HL-60/S4 (cell line): ENCODE results near the gene SPARCL1.

Source experiments
- in situ Hi-C: fragments of 300-500 bp; cut with MboI; formaldehyde crosslinking; loops from 2 replicates; pipeline ENCODE4 v1.14.3; 2022; ENCODE audit warnings: low sequenced_read_pairs

Gene SPARCL1

GRCh38 chr4:87541521-87541920 lies 12.3 kb upstream of the SPARCL1 start:
- in situ Hi-C loops: no loop called here

- in situ Hi-C loops: no loop called here
Observed at GRCh38 chr4:87540146-87541058, 11.2 kb upstream of the SPARCL1 start.

- in situ Hi-C loops: no loop called here
Observed at GRCh38 chr4:87532907-87533306, 3.7 kb upstream of the SPARCL1 start.

- in situ Hi-C loops: no loop called here
Observed at GRCh38 chr4:87532109-87532508, 2.9 kb upstream of the SPARCL1 start.

- in situ Hi-C loops: no loop called here
Observed at GRCh38 chr4:87531621-87532020, 2.4 kb upstream of the SPARCL1 start.

- in situ Hi-C loops: no loop called here
Observed at GRCh38 chr4:87530868-87531267, 1.7 kb upstream of the SPARCL1 start.

GRCh38 chr4:87530229-87530628 lies 1.1 kb upstream of the SPARCL1 start:
- in situ Hi-C loops: no loop called here

GRCh38 chr4:87527431-87528220 lies 1.6 kb downstream of the SPARCL1 start:
- in situ Hi-C loops: no loop called here

GRCh38 chr4:87525636-87526295 lies 3.4 kb downstream of the SPARCL1 start:
- in situ Hi-C loops: no loop called here

- in situ Hi-C loops: loop anchor here (25.0 kb wide), 1 partner anchor 688 kb away; no protein-coding TSS in a partner anchor
Observed at GRCh38 chr4:87524456-87524855, 4.7 kb downstream of the SPARCL1 start.

GRCh38 chr4:87523307-87523706 lies 5.9 kb downstream of the SPARCL1 start:
- in situ Hi-C loops: loop anchor here (25.0 kb wide), 1 partner anchor 689 kb away; no protein-coding TSS in a partner anchor

- in situ Hi-C loops: loop anchor here (25.0 kb wide), 1 partner anchor 690 kb away; no protein-coding TSS in a partner anchor
Observed at GRCh38 chr4:87521757-87522374, 7.3 kb downstream of the SPARCL1 start.

GRCh38 chr4:87521319-87521718 lies 7.9 kb downstream of the SPARCL1 start:
- in situ Hi-C loops: loop anchor here (25.0 kb wide), 1 partner anchor 691 kb away; no protein-coding TSS in a partner anchor

- in situ Hi-C loops: loop anchor here (25.0 kb wide), 1 partner anchor 695 kb away; no protein-coding TSS in a partner anchor
Observed at GRCh38 chr4:87517621-87518020, 11.6 kb downstream of the SPARCL1 start.

- in situ Hi-C loops: loop anchor here (25.0 kb wide), 1 partner anchor 696 kb away; no protein-coding TSS in a partner anchor
Observed at GRCh38 chr4:87516683-87517082, 12.5 kb downstream of the SPARCL1 start.

- in situ Hi-C loops: loop anchor here (25.0 kb wide), 1 partner anchor 700 kb away; no protein-coding TSS in a partner anchor
Observed at GRCh38 chr4:87512400-87512799, 16.8 kb downstream of the SPARCL1 start.

GRCh38 chr4:87511500-87511899 lies 17.7 kb downstream of the SPARCL1 start:
- in situ Hi-C loops: loop anchor here (25.0 kb wide), 1 partner anchor 701 kb away; no protein-coding TSS in a partner anchor

GRCh38 chr4:87510747-87511146 lies 18.4 kb downstream of the SPARCL1 start:
- in situ Hi-C loops: loop anchor here (25.0 kb wide), 1 partner anchor 702 kb away; no protein-coding TSS in a partner anchor

GRCh38 chr4:87506974-87507701 lies 22.0 kb downstream of the SPARCL1 start:
- in situ Hi-C loops: loop anchor here (25.0 kb wide), 1 partner anchor 705 kb away; no protein-coding TSS in a partner anchor
